Cardiac muscle cell (in vitro differentiated cells and primary cell): ENCODE results near the gene RBKS. TPM values are rescaled to one million over a fixed set of nuclear protein-coding genes. Genes with fewer than 3 reads are reported as not detected.

ENCODE experiments used
- DNase-seq, 2 donors: peaks; one replicate each; pipeline versions ENCODE4 v3.0.0 to v3.0.0-alpha.2; 2010 to 2017; ENCODE audit warnings: low read depth in 1 of 2, low spot score in 1 of 2
- H3K27ac ChIP-seq: fragments of 200-600 bp; sonication (generic); 2 replicates; pipeline ENCODE4 v1.5.1; 2016
- H3K27me3 ChIP-seq: fragments of 200-600 bp; sonication (generic); 2 replicates; pipeline ENCODE4 v1.6.0; 2016; ENCODE audit warnings: control low read depth
- H3K36me3 ChIP-seq: fragments of 200-600 bp; sonication (generic); 2 replicates; pipeline ENCODE4 v1.5.1; 2016; ENCODE audit warnings: control low read depth
- H3K4me1 ChIP-seq: fragments of 200-600 bp; sonication (generic); 2 replicates; pipeline ENCODE4 v1.8.1; 2017; ENCODE audit warnings: low read depth, mild to moderate bottlenecking, mixed run types
- H3K4me3 ChIP-seq: fragments of 200-600 bp; sonication (generic); 2 replicates; pipeline ENCODE4 v1.5.1; 2016; ENCODE audit warnings: mild to moderate bottlenecking
- H3K9me3 ChIP-seq: fragments of 200-600 bp; sonication (generic); 2 replicates; pipeline ENCODE4 v1.5.1; 2017; ENCODE audit warnings: low read depth, mild to moderate bottlenecking, control low read depth
- CTCF ChIP-seq: IDR thresholded peaks from 2 replicates; pipeline ENCODE4 v1.5.1; 2012; ENCODE audit warnings: low read depth, mild to moderate bottlenecking, low read length
- polyA plus RNA-seq: library from polyadenylated mRNA; unstranded; fragments of >200 nt; fragmentation: Nextera tagmentation; extraction: Ambion mirVana; gene quantifications from 2 replicates; pipeline ENCODE4 v1.2.1, GENCODE V29; 2016
- total RNA-seq: library from RNA; depleted of rRNA; stranded (reverse); fragments of >200 nt; gene quantifications from 2 replicates; pipeline ENCODE4 v1.2.3, GENCODE V29; 2016

Gene RBKS
- total and polyA plus RNA-seq, 2 experiments from 2014 or later = 4.1 to 6.9 TPM

GRCh38 chr2:27742571-27742970 is 147.6 kb downstream of the RBKS start:
- Histone ChIP-seq H3K9me3 (no peaks in the 10 kb centered on the region), H3K27ac (no peak overlapping the region), H3K4me3 (no peak overlapping the region), H3K27me3 (no peaks in the 10 kb centered on the region), H3K4me1 (no peaks in the 10 kb centered on the region), H3K36me3 (no peaks in the 10 kb centered on the region)
- no peak for TF ChIP-seq CTCF
- DNase-seq = no peak

DNA sequence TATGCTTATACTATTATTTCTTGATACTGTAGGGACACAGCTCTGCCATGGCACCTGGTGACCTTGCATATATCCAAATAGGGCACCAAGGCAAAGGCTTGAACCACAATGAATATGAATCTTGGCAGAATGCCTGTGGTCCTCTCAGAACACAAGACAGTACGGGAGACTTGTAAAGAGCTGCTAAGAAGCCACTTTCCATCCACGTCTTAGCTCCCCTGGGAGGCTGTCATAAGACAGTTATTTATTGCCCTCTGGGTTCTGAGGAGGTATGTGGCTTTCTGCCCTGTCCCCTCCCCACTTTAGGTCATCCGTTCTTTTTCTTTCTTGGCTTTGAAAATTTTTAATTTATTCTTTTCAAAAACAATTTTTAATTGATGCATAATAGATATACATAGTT is 148.5 kb downstream of the RBKS start:
- Histone ChIP-seq H3K27me3 (no peaks in the 10 kb centered on the region), H3K27ac (no peak overlapping the region), H3K9me3 (no peaks in the 10 kb centered on the region), H3K36me3 (no peaks in the 10 kb centered on the region), H3K4me1 (no peaks in the 10 kb centered on the region), H3K4me3 (no peak overlapping the region)
- no peak for DNase-seq
- TF ChIP-seq CTCF = no peak

- no peaks in the 10 kb centered on the region for H3K9me3 ChIP-seq
- no peak for TF ChIP-seq CTCF
- no peak overlapping the region for H3K4me3 ChIP-seq
- no peak for DNase-seq
- peaks cover 8% of the 10 kb centered on the region for H3K4me1 ChIP-seq
- no peaks in the 10 kb centered on the region for H3K36me3 ChIP-seq
- H3K27me3 ChIP-seq = peaks cover 7% of the 10 kb centered on the region
- no peak overlapping the region for H3K27ac ChIP-seq
These were observed 151.2 kb downstream of the RBKS start for GRCh38 chr2:27739058-27739373.

- Histone ChIP-seq H3K9me3 (no peaks in the 10 kb centered on the region), H3K4me1 (peaks cover 8% of the 10 kb centered on the region), H3K27me3 (peaks cover 7% of the 10 kb centered on the region), H3K36me3 (no peaks in the 10 kb centered on the region), H3K4me3 (no peak overlapping the region), H3K27ac (no peak overlapping the region)
- TF ChIP-seq CTCF = no peak
- no peak for DNase-seq
These were observed 151.7 kb downstream of the RBKS start for GRCh38 chr2:27738349-27739057.

DNA sequence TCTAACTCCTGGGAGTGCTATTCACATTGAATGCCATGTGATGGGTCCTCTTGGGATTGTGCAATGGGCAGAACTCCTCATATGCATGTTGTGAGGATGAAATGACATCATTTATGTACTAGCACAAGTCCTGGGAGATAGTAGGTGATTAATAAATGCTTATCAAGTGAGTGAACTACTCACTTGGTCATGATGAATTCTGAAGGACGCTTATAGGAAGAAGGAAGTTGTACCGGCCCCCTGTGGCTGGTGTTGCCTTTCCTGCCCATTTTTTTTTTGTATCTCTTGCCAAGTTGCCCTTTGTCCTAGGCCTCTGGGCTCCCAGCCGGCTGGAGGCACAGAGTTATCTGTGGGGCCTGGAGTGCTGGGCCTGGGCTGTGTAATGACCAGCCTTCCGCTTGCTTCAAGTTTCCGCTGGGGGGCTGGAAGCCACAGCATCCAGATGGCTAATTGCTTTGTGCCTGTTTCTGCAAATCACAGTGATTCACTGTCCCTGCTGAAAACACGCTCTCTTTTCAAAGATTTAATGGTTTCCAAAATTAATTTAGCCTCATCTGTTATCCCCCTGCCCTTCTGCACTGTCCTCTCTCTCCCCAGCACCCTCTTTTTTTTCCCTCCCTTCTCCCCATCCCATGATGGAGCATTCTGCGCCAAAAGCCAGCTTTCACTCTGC is 152.4 kb downstream of the RBKS start:
- no peaks in the 10 kb centered on the region for H3K9me3 ChIP-seq
- H3K4me1 ChIP-seq = peaks cover 8% of the 10 kb centered on the region
- H3K27ac ChIP-seq = no peak overlapping the region
- TF ChIP-seq CTCF = peak; percentile 32
- H3K36me3 ChIP-seq = no peaks in the 10 kb centered on the region
- H3K27me3 ChIP-seq = peaks cover 7% of the 10 kb centered on the region
- peak in 1 of 2 donors; percentile 93 for DNase-seq
- H3K4me3 ChIP-seq = no peak overlapping the region
